ENCODE results near the gene RBBP4.
"Not testable (repeated sequence)": the region's sequence is repeated elsewhere in the genome, so short reads cannot be mapped to it uniquely, and the experiment has no call there.

The RBBP4 gene

DNA sequence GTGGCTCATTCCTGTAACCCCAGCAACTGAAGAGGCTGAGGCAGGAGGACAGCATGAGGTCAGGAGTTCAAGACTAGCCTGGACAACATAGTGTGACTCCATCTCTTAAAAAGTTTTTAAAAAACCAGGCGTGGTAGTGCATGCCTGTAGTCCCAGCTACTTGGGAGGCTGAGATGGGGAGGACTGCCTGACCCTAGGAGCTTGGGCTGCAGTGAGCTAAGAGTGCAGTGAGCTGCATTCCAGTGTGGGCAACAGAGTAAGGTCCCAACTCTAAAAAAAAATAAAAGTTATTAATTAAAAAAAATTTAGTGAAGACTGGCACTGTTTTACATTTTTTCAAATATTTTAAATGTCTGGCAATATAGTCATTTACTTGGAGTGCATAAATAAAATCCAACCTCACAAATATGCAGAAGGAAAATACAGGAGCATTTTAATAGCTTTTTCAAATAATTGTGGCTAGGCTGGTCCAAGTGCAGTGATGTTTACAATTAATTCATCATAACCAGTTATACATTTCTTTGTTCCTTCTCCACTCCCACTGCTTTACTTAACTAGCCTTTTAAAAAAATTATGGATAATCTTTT is 11.4 kb upstream of the RBBP4 start:
- DNase-seq (ENCODE audit: low read depth in 2 of 2) = no peak

DNA sequence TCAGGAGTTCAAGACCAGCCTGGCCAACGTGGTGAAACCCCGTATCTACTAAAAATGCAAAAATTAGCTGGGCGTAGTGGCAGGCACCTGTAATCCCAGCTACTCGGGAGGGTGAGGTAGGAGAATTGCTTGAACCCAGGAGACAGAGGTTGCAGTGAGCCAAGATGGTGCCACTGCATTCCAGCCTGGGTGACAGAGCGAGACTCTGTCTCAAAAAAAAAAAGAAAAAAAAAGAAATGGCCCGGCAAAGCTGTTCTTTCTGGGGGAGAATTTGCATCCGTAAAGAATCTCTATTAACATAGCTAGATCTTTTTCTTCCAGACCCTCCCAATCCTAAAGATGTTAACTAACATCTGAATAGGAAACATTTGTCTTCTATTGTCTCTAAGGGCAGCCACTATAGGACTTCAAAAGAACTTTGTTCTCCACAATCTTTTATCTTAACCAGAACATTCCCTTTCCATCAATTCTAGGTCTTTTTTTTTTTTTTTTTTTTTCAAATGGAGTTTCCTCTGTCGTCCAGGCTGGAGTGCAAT is 8.6 kb upstream of the RBBP4 start:
- not testable (repeated sequence) for DNase-seq (ENCODE audit: low read depth in 2 of 2)

GRCh38 chr1:32644426-32644825 is 6.6 kb upstream of the RBBP4 start:
- no peak for DNase-seq (ENCODE audit: low read depth in 2 of 2)

DNA sequence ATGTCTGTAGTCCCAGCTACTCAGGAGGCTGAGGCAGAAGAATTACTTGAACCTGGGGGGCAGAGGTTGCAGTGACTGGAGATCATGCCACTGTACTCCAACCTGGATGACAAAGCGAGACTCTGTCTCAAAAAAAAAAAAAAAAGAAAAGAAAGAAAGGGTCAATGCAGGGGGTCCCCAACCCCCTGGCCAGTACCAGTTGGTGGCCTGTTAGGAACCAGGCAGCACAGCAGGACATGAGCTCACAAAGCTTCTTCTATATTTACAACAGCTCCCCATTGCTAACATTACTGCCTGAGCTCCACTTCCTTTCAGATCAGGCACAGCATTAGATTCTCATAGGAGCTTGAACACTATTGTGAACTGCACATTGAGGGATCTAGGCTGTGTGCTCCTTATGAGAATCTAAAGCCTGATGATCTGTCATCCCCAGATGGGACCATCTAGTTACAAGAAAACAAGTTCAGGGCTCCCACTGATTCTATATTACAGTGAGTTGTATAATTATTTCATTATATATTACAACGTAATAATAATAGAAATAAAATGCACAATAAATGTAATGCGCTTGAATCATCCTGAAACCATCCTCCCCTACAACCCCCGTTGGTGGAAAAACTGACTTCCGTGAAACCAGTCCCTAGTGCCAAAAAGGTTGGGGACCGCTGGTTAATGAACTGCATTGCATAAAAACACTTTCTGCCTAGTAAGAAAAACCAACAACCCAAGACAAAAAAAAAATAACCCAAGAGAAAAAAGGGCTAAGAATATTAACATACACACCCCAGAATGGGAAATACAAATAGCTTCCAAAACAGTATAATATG is 3.5 kb upstream of the RBBP4 start:
- DNase-seq (ENCODE audit: low read depth in 2 of 2) = no peak

DNA sequence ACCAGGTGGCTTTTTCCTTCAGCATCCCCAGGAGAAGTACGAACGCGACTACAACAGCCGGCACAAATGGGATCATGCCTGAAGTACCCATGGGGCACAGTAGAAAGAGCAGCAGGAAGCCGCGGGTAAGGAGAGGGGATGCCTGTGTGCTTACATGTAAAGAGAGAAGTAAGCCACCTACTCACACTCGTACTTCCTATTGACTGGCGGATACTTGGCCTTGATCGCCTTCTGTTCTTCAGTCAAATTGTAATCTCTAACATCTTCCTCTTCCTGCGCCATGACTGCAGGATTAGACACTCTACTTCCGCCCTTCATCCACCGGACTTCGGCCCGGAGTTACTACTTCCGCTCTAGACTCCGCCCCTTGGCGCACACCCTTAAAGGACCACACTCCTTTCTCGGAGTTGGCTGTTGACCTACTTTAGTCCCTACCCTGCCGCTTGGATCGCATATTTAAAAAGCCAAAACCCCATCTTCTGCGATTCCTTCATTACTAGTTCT is 708 bp upstream of the RBBP4 start, which contains the start of gene ZBTB8OS:
Gene ZBTB8OS (minus strand): TSS at position 303 of the 504 bp plus-strand sequence. CDS start 21 bp downstream, at position 282.
- DNase-seq (ENCODE audit: low read depth in 2 of 2) = peak; percentile 65 to 72

DNA sequence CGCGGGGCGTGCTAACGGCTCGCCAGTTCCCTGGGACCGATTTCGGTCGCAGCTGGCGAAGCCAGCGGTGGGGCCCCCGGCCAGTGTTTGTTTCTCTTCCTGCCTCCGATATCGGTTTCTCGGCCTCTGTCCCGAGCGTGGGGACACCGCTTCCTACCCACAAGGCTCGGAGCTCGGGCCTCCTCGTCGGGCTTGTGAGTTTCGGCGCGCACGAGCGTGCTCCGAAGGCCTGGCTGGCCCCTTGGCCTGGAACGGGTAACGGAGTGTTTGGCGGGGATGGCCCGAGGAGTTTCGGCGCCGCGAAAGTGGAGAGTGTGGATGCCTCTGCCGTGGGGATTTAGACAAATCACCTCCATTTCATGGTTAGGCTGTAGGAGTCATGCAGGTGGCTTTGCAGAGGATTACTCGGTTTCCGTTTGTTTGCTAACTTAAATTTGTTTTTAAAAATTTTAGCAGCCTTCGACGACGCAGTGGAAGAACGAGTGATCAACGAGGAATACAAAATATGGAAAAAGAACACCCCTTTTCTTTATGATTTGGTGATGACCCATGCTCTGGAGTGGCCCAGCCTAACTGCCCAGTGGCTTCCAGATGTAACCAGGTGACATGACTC is 559 bp downstream of the RBBP4 start:
- DNase-seq (ENCODE audit: low read depth in 2 of 2) = no peak

- no peak for DNase-seq (ENCODE audit: low read depth in 2 of 2)
Observed at GRCh38 chr1:32652244-32652962, 1.4 kb downstream of the RBBP4 start.

DNA sequence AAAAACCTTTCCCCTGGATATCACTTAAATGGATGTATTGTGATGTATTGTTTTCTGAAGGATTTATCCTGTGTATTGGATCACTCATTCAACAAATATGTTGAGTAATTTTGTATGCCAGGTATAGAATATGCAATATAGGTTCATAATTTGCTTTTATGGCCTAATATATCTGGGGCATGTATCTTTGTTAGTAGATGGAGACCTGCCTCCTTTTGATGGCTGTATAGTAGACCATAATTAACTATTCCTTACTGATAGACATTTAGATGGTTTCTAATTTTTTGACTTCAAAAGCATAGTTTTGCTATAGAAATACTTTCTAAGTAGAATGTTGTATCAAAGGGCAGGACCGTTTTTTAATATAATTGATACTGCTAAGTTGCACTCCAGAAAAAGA is 8.6 kb downstream of the RBBP4 start:
- no peak for DNase-seq (ENCODE audit: low read depth in 2 of 2)

GRCh38 chr1:32665915-32666314 is 14.9 kb downstream of the RBBP4 start:
- DNase-seq (ENCODE audit: low read depth in 2 of 2) = no peak

- no peak for DNase-seq (ENCODE audit: low read depth in 2 of 2)
Observed at GRCh38 chr1:32666901-32667566, 16.0 kb downstream of the RBBP4 start.

DNA sequence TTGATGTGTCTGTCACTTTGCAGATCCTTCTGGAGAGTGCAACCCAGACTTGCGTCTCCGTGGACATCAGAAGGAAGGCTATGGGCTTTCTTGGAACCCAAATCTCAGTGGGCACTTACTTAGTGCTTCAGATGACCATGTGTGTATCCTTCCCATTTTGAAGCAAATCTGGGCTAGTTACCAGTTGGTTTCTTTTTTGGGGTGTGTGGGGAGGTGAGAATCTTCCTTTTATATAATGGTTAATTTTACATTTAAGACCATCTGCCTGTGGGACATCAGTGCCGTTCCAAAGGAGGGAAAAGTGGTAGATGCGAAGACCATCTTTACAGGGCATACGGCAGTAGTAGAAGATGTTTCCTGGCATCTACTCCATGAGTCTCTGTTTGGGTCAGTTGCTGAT is 17.7 kb downstream of the RBBP4 start:
- not testable (repeated sequence) for DNase-seq (ENCODE audit: low read depth in 2 of 2)

- no peak for DNase-seq (ENCODE audit: low read depth in 2 of 2)
Observed at GRCh38 chr1:32676945-32677344, 25.9 kb downstream of the RBBP4 start.

DNA sequence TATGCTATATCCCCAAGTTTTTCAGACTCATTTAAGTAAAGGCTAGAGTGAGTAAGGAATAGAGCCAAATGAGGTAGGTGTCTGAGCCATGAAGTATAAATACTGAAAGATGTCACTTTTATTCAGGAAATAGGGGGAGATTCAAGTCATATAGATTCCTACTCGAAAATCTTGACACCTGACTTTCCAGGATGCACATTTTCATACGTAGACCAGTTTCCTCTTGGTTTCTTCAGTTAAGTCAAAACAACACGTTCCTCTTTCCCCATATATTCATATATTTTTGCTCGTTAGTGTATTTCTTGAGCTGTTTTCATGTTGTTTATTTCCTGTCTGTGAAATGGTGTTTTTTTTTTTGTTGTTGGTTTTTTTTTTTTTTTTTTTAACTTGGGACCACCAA is 29.0 kb downstream of the RBBP4 start:
- not testable (repeated sequence) for DNase-seq (ENCODE audit: low read depth in 2 of 2)

DNA sequence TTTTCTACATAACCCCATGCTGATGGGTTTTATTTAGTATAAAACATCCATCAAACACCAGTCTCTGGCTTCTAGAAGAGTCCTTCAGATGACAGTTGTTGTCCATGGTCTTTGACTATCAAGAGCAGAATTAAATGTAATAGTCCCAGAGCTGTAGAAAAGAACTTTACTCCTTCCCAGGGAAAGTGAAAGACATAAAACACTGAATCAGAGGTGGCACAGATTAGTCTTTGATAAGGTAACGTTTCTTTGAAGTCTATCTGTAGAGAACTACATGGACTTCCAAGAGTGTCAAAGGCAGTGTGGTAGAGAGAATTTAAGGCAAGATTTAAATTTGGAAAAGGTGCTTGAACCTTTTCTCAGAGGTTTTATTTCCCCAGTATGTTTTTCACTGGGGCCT is 29.6 kb downstream of the RBBP4 start:
- no peak for DNase-seq (ENCODE audit: low read depth in 2 of 2)

GRCh38 chr1:32681509-32681908 is 30.5 kb downstream of the RBBP4 start:
- no peak for DNase-seq (ENCODE audit: low read depth in 2 of 2)

DNA sequence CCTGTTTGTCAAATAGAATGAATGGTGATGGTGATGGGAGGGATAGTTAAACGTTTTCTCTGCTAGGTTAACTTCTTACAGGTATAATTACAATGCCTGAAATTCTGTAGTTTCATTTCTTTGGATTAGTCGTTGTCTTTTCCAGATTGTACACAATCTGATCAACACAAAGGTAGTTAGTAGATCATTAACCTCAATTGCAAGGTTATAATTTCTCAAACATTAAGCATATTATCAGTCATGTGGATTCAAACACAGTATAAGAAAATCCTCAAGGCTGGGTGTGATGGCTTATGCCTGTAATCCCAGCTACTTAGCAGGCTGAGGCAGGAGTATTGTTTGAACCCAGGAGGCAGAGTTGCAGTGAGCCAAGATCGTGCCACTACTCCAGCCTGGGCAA is 31.0 kb downstream of the RBBP4 start:
- DNase-seq (ENCODE audit: low read depth in 2 of 2) = no peak

DNA sequence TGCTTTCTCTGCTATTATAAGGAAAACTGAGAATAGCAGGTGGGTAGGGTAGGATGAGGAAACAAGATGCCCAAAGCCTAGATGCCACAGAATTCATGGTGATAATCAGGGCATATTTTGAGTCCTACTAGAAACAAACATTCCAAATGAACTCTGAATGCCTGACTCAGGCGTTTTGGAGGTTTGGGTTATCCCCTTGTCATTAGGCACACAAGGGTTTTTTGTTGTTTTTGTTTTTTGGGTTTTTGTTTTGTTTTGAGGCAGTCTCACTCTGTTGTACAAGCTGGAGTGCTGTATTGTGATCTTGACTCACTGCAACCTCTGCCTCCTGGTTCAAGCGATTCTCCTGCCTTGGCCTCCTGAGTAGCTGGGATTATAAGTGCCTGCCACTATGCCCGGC is 32.4 kb downstream of the RBBP4 start:
- no peak for DNase-seq (ENCODE audit: low read depth in 2 of 2)

GRCh38 chr1:32684167-32684811 is 33.3 kb downstream of the RBBP4 start:
- no peak for DNase-seq (ENCODE audit: low read depth in 2 of 2)

- DNase-seq (ENCODE audit: low read depth in 2 of 2) = no peak
Observed at GRCh38 chr1:32685498-32685897, 34.5 kb downstream of the RBBP4 start.

- no peak for DNase-seq (ENCODE audit: low read depth in 2 of 2)
Observed at GRCh38 chr1:32686387-32686786, 35.4 kb downstream of the RBBP4 start.

All from stimulated activated CD4-positive, alpha-beta T cell treated with anti-CD3 and anti-CD28 coated beads, Interleukin-1b, Interleukin-23, amount 100 ng/mL, for 1 hour (primary cell).